Stomach smooth muscle (tissue), 2 donors: Measurements from ENCODE around the gene ULBP2.
"Not testable (repeated sequence)": the region's sequence is repeated elsewhere in the genome, so short reads cannot be mapped to it uniquely, and the experiment has no call there.

Source experiments
- H3K27ac ChIP-seq: one replicate; pipeline ENCODE4 v1.7.0; 2013; ENCODE audit warnings: mild to moderate bottlenecking, low read length, inconsistent platforms
- H3K27me3 ChIP-seq, 2 donors: one replicate each; pipeline ENCODE4 v1.7.0; 2013; ENCODE audit warnings: low read length in 2 of 2; ENCODE audit not compliant: insufficient read depth in 2 of 2, control insufficient read depth in 1 of 2
- H3K36me3 ChIP-seq, 2 donors: one replicate each; pipeline ENCODE4 v1.7.0; 2013; ENCODE audit warnings: low read length in 2 of 2; ENCODE audit not compliant: control insufficient read depth in 2 of 2, insufficient read depth in 2 of 2
- H3K4me1 ChIP-seq: one replicate; pipeline ENCODE4 v1.7.0; 2013; ENCODE audit warnings: low read length; ENCODE audit not compliant: control insufficient read depth, insufficient read depth
- H3K4me3 ChIP-seq, 2 donors: one replicate each; pipeline ENCODE4 v1.7.0; 2013; ENCODE audit warnings: low read length in 2 of 2
- H3K9ac ChIP-seq, 2 donors: one replicate each; pipeline ENCODE4 v1.7.0; 2013; ENCODE audit warnings: low read length in 2 of 2, mild to moderate bottlenecking in 1 of 2
- H3K9me3 ChIP-seq, 2 donors: one replicate each; pipeline ENCODE4 v1.7.0; 2013; ENCODE audit warnings: low read length in 2 of 2; ENCODE audit not compliant: control insufficient read depth in 2 of 2
- donor health status: healthy.
- donor health status: Pancreatic carcinoma.

The ULBP2 gene

DNA sequence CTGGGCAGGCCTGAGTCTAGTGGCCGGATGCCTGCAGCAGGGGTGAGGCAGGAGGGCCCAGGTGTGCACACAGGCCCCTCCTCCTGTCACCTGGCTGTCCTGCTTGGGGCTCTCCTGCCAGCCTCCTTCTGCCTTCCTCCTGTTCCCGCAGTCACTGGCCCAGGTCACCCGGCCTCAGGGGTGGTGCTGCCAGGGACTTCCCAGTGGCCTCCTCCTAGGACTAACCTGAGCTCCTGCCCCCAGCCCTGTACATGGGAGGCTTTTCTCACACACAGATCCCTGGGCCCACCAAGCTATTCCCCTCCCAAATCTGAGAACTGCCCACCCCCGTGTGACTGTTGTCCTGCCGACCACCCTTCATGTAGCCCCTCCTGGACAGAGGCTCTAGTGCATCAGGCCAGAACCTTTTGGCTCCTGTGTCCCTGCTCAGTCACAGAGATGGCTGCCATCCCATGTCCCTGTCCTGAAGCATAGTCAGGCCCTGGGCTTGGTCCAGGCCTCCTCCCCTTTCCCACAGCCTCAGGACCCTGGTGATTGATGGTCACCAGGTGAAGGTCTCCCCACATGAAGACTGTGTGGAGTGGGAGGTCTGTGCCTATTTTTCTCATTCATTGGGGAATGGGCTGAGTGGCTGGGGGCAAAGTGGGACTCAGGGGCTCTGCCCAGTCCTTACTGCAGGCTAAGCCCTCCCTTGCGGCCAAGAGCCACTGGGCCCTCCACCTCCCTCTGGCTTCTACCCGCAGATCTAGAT lies 20.8 kb downstream of the ULBP2 start:
- peaks cover 45 to 57% of the 10 kb centered on the region in 2 donors for H3K27me3 ChIP-seq
- no peaks in the 10 kb centered on the region for H3K36me3 ChIP-seq

GRCh38 chr6:149963212-149963461 lies 21.3 kb downstream of the ULBP2 start:
- Histone ChIP-seq H3K9ac (no peak overlapping the region), H3K27me3 (peaks cover 46 to 57% of the 10 kb centered on the region in 2 donors), H3K36me3 (no peaks in the 10 kb centered on the region), H3K4me3 (peak overlapping the region; percentile 45 to 68), H3K9me3 (no peaks in the 10 kb centered on the region), H3K27ac (no peak overlapping the region), H3K4me1 (peaks cover 18% of the 10 kb centered on the region)

More for the DNA sequence above, 20.8 kb downstream of the ULBP2 start:
- Histone ChIP-seq H3K4me1 (peaks cover 18% of the 10 kb centered on the region), H3K9me3 (no peaks in the 10 kb centered on the region), H3K9ac (no peak overlapping the region), H3K27ac (no peak overlapping the region), H3K4me3 (no peak overlapping the region)

DNA sequence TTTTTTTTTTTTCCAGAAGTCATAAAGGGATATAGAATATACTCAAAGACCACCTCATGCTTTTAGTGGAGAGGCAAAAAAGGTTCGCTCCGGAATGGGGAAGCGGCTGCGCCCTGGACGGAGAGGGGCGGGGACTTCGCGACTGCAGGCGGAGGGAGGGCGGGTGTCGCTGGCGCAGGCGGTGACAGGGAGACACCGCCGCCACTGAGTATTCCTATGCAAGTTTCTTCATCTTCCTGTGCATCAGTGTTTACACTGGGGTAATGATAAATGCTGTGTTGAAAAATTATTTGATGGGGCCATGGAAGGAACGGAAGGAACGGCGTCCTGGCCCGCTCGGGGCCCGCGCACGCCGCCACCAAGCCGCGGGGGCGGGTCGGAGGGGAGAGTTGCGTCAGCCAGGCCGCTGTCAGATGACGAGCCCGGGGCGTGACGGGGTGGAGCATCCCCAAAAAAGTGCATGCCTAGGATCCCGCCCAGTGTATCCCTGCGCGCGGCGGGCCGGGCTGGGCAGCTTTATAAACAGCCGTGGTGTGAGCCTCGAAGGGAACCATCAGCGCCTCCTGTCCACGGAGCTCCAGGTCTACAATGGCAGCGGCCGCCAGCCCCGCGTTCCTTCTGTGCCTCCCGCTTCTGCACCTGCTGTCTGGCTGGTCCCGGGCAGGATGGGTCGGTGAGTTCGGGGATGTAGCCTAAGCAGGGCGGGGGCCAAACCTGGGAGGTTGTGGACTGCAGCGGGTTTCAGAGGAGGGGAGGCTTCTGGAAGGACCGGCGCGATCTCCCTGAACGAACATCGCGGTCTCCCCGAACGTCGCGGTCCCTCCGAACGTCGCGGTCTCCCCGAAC lies 21.9 kb downstream of the ULBP2 start, which contains the start of gene ULBP1:
ULBP1 (plus strand) TSS at position 482 of the 846 bp plus-strand sequence; CDS start at position 589, 107 bp downstream.
- peaks cover 47 to 59% of the 10 kb centered on the region in 2 donors for H3K27me3 ChIP-seq
- no peaks in the 10 kb centered on the region for H3K36me3 ChIP-seq
- no peaks in the 10 kb centered on the region for H3K9me3 ChIP-seq
- no peak within 1 kb of the TSS for H3K9ac ChIP-seq
- no peak within 1 kb of the TSS for H3K27ac ChIP-seq
- H3K4me1 ChIP-seq, result peaks cover 18% of the 10 kb centered on the region
- H3K4me3 ChIP-seq, result peak within 1 kb of the TSS; percentile 45 to 68

DNA sequence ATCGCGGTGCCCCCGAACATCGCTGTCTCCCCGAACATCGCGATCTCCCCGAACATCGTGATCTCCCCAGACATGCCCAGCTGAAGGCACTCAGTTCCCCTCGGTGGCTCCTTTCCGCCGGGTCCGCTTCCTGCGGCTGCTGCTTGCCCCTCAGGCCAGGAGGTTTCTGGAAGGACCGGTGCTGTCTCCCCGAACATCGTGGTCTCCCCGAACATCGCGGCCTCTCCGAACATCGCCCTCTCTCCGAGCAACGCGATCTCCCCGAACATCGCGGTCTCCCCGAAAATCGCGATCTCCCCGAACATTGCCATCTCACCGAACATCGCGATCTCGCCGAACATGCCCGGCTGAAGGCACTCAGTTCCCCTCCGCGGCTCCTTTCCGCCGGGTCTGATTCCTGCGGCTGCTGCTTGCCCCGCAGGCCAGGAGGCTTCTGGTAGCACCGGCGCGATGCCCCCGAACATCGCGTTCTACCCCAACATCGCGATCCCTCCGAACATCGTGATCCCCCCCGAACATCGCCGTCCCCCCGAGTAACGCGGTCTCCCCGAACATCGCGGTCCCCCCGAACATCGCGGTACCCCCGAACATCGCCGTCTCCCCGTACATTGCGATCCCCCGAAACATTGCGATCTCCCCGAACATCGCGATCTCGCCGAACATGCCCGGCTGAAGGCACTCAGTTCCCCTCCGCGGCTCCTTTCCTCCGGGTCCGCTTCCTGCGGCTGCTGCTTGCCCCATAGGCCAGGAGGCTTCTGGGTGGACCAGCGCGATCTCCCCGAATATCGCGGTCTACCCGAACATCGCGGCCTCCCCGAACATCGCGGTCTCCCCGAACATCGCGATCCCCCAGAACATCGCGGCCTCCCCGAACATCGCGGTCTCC lies 22.7 kb downstream of the ULBP2 start:
- Histone ChIP-seq H3K27me3 (peaks cover 43 to 63% of the 10 kb centered on the region in 2 donors), H3K4me3 (peak overlapping the region; percentile 45 to 68), H3K36me3 (no peaks in the 10 kb centered on the region), H3K27ac (no peak overlapping the region), H3K4me1 (peaks cover 18% of the 10 kb centered on the region), H3K9ac (no peak overlapping the region), H3K9me3 (no peaks in the 10 kb centered on the region)

GRCh38 chr6:149965194-149966020 lies 23.6 kb downstream of the ULBP2 start:
- no peak overlapping the region for H3K9ac ChIP-seq
- no peak overlapping the region for H3K27ac ChIP-seq
- peaks cover 18% of the 10 kb centered on the region for H3K4me1 ChIP-seq
- H3K36me3 ChIP-seq, result no peaks in the 10 kb centered on the region
- H3K27me3 ChIP-seq, result peaks cover 44 to 68% of the 10 kb centered on the region in 2 donors
- H3K4me3 ChIP-seq, result peak overlapping the region; percentile 45 to 68
- H3K9me3 ChIP-seq, result no peaks in the 10 kb centered on the region

DNA sequence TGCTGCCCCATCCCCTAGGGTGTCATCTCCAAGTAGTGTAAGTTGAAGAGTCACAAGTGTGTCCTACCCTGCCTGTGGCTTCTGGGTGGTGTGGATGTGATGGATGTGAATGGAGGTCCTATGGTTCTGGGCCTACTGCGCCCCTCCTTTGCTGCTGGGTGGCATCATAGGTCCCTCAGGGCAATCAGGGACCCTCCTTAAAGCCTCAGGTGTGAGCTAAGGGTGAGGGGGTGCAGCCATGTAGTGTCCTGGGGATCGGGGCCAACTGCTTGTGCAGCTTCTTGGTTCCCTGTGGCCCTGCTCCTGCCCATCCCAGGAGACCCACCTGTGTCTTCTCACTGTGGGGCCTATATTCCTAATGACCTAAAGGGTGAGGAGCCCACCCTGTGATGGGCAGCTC lies 24.5 kb downstream of the ULBP2 start:
- H3K27ac ChIP-seq, H3K9ac ChIP-seq, H3K9me3 ChIP-seq, H3K4me3 ChIP-seq, H3K36me3 ChIP-seq: not testable (repeated sequence)
- H3K4me1 ChIP-seq, result peaks cover 18% of the 10 kb centered on the region
- peaks cover 42 to 67% of the 10 kb centered on the region in 2 donors for H3K27me3 ChIP-seq

DNA sequence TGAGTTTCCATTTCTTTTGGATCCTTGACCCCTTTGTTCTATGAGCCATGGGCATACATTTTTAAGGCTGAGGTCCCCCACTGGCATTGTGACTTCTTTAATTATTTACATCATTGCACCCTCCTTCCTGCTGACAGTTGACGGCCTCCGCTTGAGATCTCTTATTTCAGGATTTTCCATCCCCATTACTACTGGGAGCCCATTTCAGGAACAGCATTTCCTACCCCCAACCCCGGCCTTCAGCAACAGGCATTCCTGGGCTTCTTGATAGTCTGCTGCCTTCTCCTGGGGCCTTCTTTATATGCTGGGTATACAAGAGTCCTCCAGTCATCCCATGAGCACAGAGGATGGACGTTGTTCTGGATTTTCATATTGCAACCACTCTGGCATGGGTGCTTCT lies 25.8 kb downstream of the ULBP2 start:
- no peak overlapping the region for H3K27ac ChIP-seq
- H3K4me1 ChIP-seq, result peaks cover 18% of the 10 kb centered on the region
- peaks cover 43 to 56% of the 10 kb centered on the region in 2 donors for H3K27me3 ChIP-seq
- H3K9ac ChIP-seq, result no peak overlapping the region
- no peaks in the 10 kb centered on the region for H3K9me3 ChIP-seq
- no peaks in the 10 kb centered on the region for H3K36me3 ChIP-seq
- no peak overlapping the region for H3K4me3 ChIP-seq

DNA sequence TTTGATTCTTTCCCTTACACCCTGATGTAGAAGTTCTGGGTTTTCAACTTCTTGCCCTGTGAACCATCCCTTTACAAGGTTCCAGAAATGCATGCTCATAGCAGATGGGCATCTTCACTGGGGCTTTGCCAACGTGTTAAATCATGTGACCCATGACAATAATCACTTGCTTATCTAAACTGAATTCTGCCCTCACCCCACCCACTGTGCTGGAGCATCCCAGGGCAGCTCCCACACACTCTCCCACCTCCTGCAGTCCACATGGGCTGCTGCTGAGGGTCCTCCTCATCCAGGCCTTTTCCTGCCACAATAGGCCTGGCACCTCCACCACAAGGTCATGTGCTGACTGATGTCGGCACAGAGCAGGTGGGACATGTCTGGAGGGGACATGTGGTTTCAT lies 26.2 kb downstream of the ULBP2 start:
- not testable (repeated sequence) for H3K9ac ChIP-seq, H3K36me3 ChIP-seq, H3K9me3 ChIP-seq, H3K4me3 ChIP-seq, H3K27ac ChIP-seq
- Histone ChIP-seq H3K27me3 (peaks cover 40 to 52% of the 10 kb centered on the region in 2 donors), H3K4me1 (peaks cover 18% of the 10 kb centered on the region)

- H3K9me3 ChIP-seq, H3K36me3 ChIP-seq, H3K4me3 ChIP-seq, H3K9ac ChIP-seq, H3K27ac ChIP-seq: not testable (repeated sequence)
- Histone ChIP-seq H3K4me1 (peaks cover 15% of the 10 kb centered on the region), H3K27me3 (peaks cover 34 to 47% of the 10 kb centered on the region in 2 donors)
Measured at GRCh38 chr6:149968909-149969308, 27.1 kb downstream of the ULBP2 start.

GRCh38 chr6:149969635-149970034 lies 27.8 kb downstream of the ULBP2 start:
- Histone ChIP-seq H3K4me1 (peaks cover 8% of the 10 kb centered on the region), H3K9me3 (no peaks in the 10 kb centered on the region), H3K4me3 (no peak overlapping the region), H3K27ac (no peak overlapping the region), H3K36me3 (no peaks in the 10 kb centered on the region), H3K9ac (no peak overlapping the region), H3K27me3 (peaks cover 30 to 46% of the 10 kb centered on the region in 2 donors)
